HG03378 (cell line): Measurements from ENCODE around the gene ASTN1.

Source experiments
- ATAC-seq: cut with Tn5 transposase; IDR thresholded peaks from one replicate; pipeline ENCODE4 v1.9.1; 2021; ENCODE audit warnings: mild to moderate bottlenecking, moderate library complexity; ENCODE audit not compliant: unreplicated experiment

Gene ASTN1

GRCh38 chr1:176934370-176934769, 230.1 kb downstream of the ASTN1 start:
- ATAC-seq, result no peak

- no peak for ATAC-seq
Measured at GRCh38 chr1:176932114-176933104, 232.1 kb downstream of the ASTN1 start.

GRCh38 chr1:176931526-176931925, 233.0 kb downstream of the ASTN1 start:
- ATAC-seq, result no peak

- no peak for ATAC-seq
Measured at GRCh38 chr1:176926330-176927086, 238.0 kb downstream of the ASTN1 start.

DNA sequence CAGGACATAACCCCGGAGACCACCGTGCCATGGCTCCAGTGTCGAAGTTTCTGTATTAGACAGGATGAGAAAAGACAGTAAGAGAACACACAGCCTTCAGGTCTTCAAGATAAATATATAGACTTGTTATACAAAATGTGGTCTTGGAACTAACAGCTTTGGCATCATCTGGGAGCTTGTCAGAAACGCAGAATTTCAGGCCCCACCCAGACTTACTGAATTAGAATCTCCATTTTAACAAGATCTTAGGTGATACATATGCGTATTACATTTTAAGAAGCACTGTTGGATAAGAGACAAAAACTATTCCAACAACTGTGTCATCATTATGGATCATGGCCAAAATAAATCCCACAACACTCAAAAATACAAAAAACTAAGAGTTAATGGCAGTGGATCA, 239.3 kb downstream of the ASTN1 start:
- no peak for ATAC-seq

DNA sequence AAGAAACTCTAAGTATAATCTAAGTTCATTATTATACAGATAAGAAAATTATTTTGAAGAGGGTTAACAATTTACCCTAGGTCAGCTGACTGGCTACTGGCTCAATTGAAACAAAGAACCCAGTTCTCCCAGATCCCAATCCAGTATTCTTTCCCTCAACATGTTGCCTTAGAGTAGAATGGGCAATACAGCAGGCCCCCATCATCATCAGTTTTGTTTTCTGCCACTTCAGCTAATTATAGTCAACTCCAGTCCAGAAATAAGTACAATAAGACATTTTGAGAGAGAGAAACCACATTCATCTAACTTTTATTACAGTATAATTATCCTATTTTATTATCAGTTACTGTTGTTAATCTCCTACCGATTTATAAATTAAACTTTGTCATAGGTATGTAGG, 241.2 kb downstream of the ASTN1 start:
- no peak for ATAC-seq

- no peak for ATAC-seq
Measured at GRCh38 chr1:176919386-176920378, 244.8 kb downstream of the ASTN1 start.

GRCh38 chr1:176905648-176906047, 258.9 kb downstream of the ASTN1 start:
- no peak for ATAC-seq

- ATAC-seq, result no peak
Measured at GRCh38 chr1:176904057-176904751, 260.3 kb downstream of the ASTN1 start.

GRCh38 chr1:176903474-176903873, 261.0 kb downstream of the ASTN1 start:
- ATAC-seq, result no peak

- ATAC-seq, result no peak
Measured at GRCh38 chr1:176899321-176899720, 265.2 kb downstream of the ASTN1 start.

DNA sequence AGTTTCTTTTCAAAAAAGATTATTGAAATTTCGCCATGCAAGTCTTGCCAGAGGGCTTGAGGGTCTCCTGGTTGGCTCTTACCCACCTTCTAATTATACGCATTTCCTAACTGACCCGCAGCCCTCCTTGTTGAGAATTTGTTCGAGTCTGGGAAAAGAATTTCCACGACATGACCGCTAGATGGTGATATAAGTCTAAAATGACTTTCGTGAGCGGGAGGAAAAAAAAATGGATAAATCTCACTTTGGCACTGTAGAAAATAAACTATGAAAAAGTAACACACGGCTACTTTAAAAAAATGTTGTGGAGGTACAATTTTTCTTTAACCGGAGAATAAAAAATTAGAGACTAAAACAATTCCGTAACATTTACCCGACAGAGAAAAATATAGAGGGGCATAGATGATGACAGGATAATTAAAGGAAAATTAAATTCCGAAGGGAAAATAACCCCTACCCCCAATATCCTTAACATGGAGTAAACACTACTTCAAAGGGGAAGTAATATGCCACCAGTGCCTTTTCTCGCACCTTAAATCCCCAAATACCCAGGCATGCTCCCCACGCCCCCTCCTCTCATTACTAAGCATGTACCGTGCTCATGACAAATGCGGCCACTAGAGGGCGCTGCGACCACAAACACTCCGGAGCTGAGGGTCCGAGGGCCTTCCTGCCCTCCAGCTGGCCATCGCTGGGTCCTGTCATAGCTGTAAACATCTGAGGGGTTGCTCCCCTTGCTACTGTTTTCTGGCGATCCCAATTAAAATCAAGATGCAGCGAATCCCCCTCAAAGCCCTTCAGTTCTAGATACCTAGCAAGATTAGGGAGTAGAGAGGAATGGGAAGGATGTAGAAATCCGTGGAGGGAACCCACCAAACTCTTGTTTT, 266.9 kb downstream of the ASTN1 start:
- ATAC-seq, result peak; percentile 54

- no peak for ATAC-seq
Measured at GRCh38 chr1:176896216-176896615, 268.3 kb downstream of the ASTN1 start.

GRCh38 chr1:176894450-176894849, 270.1 kb downstream of the ASTN1 start:
- ATAC-seq, result no peak

DNA sequence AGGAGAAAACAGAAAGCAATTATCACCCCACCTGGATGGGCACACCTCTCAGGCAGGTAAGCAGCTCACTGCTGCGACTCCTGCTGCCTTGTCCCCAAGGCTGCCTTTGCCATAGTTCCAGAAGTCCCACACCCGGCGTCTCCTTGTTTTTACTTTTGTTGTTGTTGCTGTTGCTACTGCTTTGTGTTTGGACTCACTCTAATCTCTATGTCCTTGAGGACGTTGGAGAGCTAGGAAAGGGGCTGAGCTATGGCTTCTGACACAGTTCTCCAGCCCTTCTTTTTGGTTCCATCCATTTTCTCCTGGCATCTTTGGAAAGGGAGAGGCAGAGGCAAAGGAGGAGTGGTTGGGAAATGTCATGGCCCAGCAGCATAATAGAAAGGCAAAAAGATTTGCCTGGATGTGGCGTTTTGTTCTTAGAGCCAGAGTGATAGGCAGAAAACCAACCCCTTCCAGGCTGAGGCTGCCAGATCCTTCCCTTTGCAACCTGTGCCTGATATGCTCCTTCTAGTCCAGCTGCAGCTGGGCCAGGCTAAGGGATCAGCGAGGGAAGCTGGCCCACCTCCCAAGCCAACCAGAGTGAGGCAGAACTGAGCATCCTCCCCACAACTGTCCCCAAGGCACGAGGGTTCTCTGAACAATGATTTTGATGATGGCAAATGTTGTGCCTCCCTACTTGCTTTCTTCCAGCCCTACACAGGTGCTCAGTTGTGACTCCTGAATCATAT, 270.7 kb downstream of the ASTN1 start:
- ATAC-seq, result no peak

DNA sequence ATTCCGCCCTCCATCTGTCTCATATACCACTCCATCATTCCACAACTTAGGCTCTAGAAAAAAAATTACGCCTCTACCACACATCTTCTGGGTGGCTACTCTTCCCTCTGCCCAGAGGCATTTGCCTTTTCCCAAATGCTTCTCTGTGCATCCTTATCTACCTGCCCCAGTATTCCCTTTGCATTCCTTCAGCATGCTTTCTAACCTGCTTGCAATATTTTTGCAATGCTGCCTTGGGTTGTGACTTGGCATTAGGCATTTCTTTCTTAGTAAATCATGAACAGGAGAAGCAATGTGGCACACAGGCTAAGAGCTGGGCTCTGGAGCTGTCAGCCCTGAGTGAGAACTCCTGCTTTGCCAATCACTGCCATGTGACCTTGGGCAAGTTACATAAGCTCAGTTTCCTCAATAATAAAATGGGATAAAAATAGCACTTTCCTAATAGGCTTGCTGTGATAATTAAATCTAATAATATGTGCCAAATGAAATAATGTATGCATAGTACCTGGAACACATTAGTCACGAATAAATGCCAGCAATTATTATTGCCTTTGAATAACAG, 276.0 kb downstream of the ASTN1 start:
- no peak for ATAC-seq

DNA sequence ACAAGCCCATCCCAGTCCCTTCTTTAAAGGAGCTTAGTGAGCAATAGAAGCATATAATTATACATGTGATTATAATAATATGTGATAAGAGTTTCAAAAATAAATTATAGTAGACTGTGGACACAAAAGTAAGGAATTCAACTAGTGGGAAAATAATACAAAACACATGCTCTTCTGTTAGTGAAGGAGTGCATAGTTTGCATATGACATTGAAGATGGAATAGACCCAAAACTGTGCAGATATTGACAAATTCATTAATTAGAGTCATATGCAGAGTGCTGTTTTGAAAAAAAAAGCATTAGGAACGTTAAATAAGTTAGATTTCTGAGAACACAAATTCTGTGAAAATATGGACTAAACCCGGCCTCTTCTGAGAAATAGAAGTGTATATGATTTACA, 278.8 kb downstream of the ASTN1 start:
- ATAC-seq, result no peak

DNA sequence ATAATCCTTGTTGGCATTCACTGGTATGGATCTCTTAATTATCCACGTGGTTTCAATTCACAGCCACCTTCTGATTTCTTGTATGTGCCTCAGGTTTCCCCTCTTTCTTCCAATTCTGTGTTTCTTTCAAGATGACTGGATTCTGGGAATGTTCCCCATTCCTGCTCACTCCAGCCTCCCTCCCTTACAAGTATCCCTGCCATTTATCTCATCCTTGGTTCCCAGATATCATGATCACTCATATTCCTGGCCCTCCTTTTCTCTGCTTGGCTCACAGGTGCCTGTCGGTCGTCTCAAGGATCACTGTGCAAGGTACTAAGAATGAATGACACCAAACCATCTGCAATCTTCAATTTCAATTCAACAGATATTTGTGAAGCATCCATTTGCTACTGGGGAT, 279.2 kb downstream of the ASTN1 start:
- ATAC-seq, result no peak
